ENCODE data around the gene ELOVL6. TPM values are rescaled to one million over a fixed set of nuclear protein-coding genes. Genes with fewer than 3 reads are reported as not detected.

Gene ELOVL6
- total RNA-seq, 1 experiment from 2014 or later, result 38.7 TPM

GRCh38 chr4:110124711-110125110, 73.7 kb downstream of the ELOVL6 start:
- Histone ChIP-seq H3K9me2 (ENCODE audit: insufficient read depth) (no peaks in the 10 kb centered on the region), H4K20me1 (ENCODE audit: insufficient read depth) (no peaks in the 10 kb centered on the region), H3K27me3 (ENCODE audit: insufficient read depth, low read length) (no peaks in the 10 kb centered on the region), H2AFZ (ENCODE audit: low read depth, low read length, poor library complexity, severe bottlenecking) (no peak overlapping the region), H3K9ac (ENCODE audit: low read length) (no peak overlapping the region), H3K4me2 (ENCODE audit: low read length) (no peak overlapping the region), H3K36me3 (ENCODE audit: control insufficient read depth in 1 of 2, insufficient read depth in 2 of 2, low read length in 2 of 2) (no peaks in the 10 kb centered on the region), H3K79me2 (ENCODE audit: insufficient read depth, low read length) (no peaks in the 10 kb centered on the region), H3K27ac (ENCODE audit: low read depth, low read length) (no peak overlapping the region), H3K4me1 (ENCODE audit: control insufficient read depth in 1 of 2, insufficient read depth in 2 of 2, low read length in 2 of 2) (peaks cover 0 to 4% of the 10 kb centered on the region in 2 experiments; a peak in 1 of 4 replicates), H3K9me3 (ENCODE audit: control insufficient read depth in 1 of 2, insufficient read depth in 1 of 2, low read depth in 1 of 2, low read length in 2 of 2) (no peaks in the 10 kb centered on the region), H3K4me3 (replicated peaks in 1 of 2; ENCODE audit: low read depth in 1 of 2, low read length in 2 of 2) (no peak overlapping the region)
- RAD21 ChIA-PET (ENCODE audit: low non-redundant PET in 1 of 2, low total read pairs in 2 of 2, uncharacterized antibody in 2 of 2, unreplicated experiment in 2 of 2), result no interaction called here
- POLR2A ChIA-PET, result no interaction called here
- intact Hi-C loops (cut with micrococcal nuclease), result no loop called here
- CTCF ChIA-PET, result no interaction called here
- no peak for TF ChIP-seq REST (IDR thresholded peaks at IDR 0.05; ENCODE audit: low read depth)
- ATAC-seq (no peak), DNase-seq (ENCODE audit: low read depth, low spot score) (no peak)
- no TSS peak for BruUV-seq (replicated peaks)

DNA sequence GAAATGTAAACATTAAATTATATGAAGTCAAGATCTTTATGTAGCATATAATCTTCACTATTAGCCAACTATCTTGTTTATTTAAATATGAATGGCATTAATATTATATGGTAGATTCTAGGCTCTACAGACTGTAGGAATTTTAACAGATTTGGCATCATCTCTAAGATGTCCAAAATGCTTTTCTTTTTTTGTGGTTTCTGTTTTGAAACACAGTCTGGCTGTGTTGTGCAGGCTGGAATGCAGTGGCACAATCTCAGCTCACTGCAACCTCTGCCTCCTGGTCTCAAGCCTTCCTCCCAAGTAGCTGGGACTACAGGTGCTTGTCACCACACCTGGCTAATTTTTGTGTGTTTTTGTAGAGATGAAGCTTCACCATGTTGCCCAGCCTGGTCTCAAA, 76.2 kb downstream of the ELOVL6 start:
- Histone ChIP-seq H3K27ac (ENCODE audit: low read depth, low read length) (no peak overlapping the region), H4K20me1 (ENCODE audit: insufficient read depth) (no peaks in the 10 kb centered on the region), H3K9me3 (ENCODE audit: control insufficient read depth in 1 of 2, insufficient read depth in 1 of 2, low read depth in 1 of 2, low read length in 2 of 2) (no peaks in the 10 kb centered on the region), H3K4me3 (replicated peaks in 1 of 2; ENCODE audit: low read depth in 1 of 2, low read length in 2 of 2) (no peak overlapping the region), H3K9me2 (ENCODE audit: insufficient read depth) (no peaks in the 10 kb centered on the region), H3K4me2 (ENCODE audit: low read length) (no peak overlapping the region), H2AFZ (ENCODE audit: low read depth, low read length, poor library complexity, severe bottlenecking) (no peak overlapping the region), H3K9ac (ENCODE audit: low read length) (no peak overlapping the region), H3K27me3 (ENCODE audit: insufficient read depth, low read length) (no peaks in the 10 kb centered on the region), H3K4me1 (ENCODE audit: control insufficient read depth in 1 of 2, insufficient read depth in 2 of 2, low read length in 2 of 2) (peaks cover 3 to 5% of the 10 kb centered on the region in 2 experiments; a peak in 1 of 4 replicates), H3K79me2 (ENCODE audit: insufficient read depth, low read length) (no peaks in the 10 kb centered on the region), H3K36me3 (ENCODE audit: control insufficient read depth in 1 of 2, insufficient read depth in 2 of 2, low read length in 2 of 2) (no peaks in the 10 kb centered on the region)
- DNase-seq (ENCODE audit: low read depth, low spot score) (no peak), ATAC-seq (no peak)
- POLR2A ChIA-PET, result no interaction called here
- BruUV-seq (replicated peaks), result no TSS peak
- intact Hi-C loops (cut with micrococcal nuclease), result no loop called here
- TF ChIP-seq SRF (IDR thresholded peaks at IDR 0.05; ENCODE audit: low read depth), result no peak
- no peak for TF ChIP-seq POLR2A (IDR thresholded peaks at IDR 0.05; ENCODE audit: borderline replicate concordance, extremely low read depth, insufficient read depth, insufficient read length)
- TF ChIP-seq, protein P1, sequence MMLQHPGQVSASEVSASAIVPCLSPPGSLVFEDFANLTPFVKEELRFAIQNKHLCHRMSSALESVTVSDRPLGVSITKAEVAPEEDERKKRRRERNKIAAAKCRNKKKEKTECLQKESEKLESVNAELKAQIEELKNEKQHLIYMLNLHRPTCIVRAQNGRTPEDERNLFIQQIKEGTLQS (IDR thresholded peaks at IDR 0.05), result no peak
- TF ChIP-seq, protein P2, sequence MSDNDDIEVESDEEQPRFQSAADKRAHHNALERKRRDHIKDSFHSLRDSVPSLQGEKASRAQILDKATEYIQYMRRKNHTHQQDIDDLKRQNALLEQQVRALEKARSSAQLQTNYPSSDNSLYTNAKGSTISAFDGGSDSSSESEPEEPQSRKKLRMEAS (IDR thresholded peaks at IDR 0.05), result no peak
- TF ChIP-seq EZH2phosphoT487 (IDR thresholded peaks at IDR 0.05; ENCODE audit: borderline replicate concordance), result no peak
- no peak for TF ChIP-seq TCF7L2 (IDR thresholded peaks at IDR 0.05; ENCODE audit: borderline replicate concordance, extremely low read depth, insufficient read depth, insufficient read length)
- TF ChIP-seq ZFX (IDR thresholded peaks at IDR 0.05), result no peak
- TF ChIP-seq ELF1 (IDR thresholded peaks at IDR 0.05; ENCODE audit: borderline replicate concordance, low read depth), result no peak
- no peak for TF ChIP-seq EZH2 (IDR thresholded peaks at IDR 0.05)
- RAD21 ChIA-PET (ENCODE audit: low non-redundant PET in 1 of 2, low total read pairs in 2 of 2, uncharacterized antibody in 2 of 2, unreplicated experiment in 2 of 2), result interaction anchor here in 1 of 2 experiments (0.6 kb wide), 1 partner anchor 59 kb away, joined by 3 read pairs; no protein-coding TSS in a partner anchor
- CTCF ChIA-PET, result no interaction called here
